Hippocampal formation (tissue), 2 donors: ENCODE data around the gene RNU1-3.
"Not testable (repeated sequence)": the region's sequence is repeated elsewhere in the genome, so short reads cannot be mapped to it uniquely, and the experiment has no call there.

Experiments used
- DNase-seq, 2 donors: peaks; one replicate each; lab custom pipeline; 2025; lab: John Stamatoyannopoulos, UW

Gene RNU1-3

GRCh38 chr1:16636551-16637195 is 30.1 kb downstream of the RNU1-3 start:
- DNase-seq: not testable (repeated sequence)

- not testable (repeated sequence) for DNase-seq
Measured at GRCh38 chr1:16635959-16636358, 30.8 kb downstream of the RNU1-3 start.

- not testable (repeated sequence) for DNase-seq
Measured at GRCh38 chr1:16633540-16634282, 33.0 kb downstream of the RNU1-3 start.

- not testable (repeated sequence) for DNase-seq
Measured at GRCh38 chr1:16632044-16632850, 34.5 kb downstream of the RNU1-3 start.

- DNase-seq: no peak
Measured at GRCh38 chr1:16631248-16632043, 35.3 kb downstream of the RNU1-3 start.

- no peak for DNase-seq
Measured at GRCh38 chr1:16630661-16631247, 36.0 kb downstream of the RNU1-3 start.

GRCh38 chr1:16629916-16630530 is 36.7 kb downstream of the RNU1-3 start:
- not testable (repeated sequence) for DNase-seq

GRCh38 chr1:16628361-16629111 is 38.2 kb downstream of the RNU1-3 start:
- DNase-seq: no peak

- not testable (repeated sequence) for DNase-seq
Measured at GRCh38 chr1:16626409-16626983, 40.3 kb downstream of the RNU1-3 start.

- DNase-seq: no peak
Measured at GRCh38 chr1:16625497-16626408, 41.0 kb downstream of the RNU1-3 start.

- not testable (repeated sequence) for DNase-seq
Measured at GRCh38 chr1:16623812-16624719, 42.7 kb downstream of the RNU1-3 start.

- DNase-seq: not testable (repeated sequence)
Measured at GRCh38 chr1:16623337-16623736, 43.4 kb downstream of the RNU1-3 start.

- DNase-seq: not testable (repeated sequence)
Measured at GRCh38 chr1:16621681-16622315, 45.0 kb downstream of the RNU1-3 start.

- DNase-seq: no peak
Measured at GRCh38 chr1:16621300-16621658, 45.5 kb downstream of the RNU1-3 start.

GRCh38 chr1:16619803-16620501 is 46.8 kb downstream of the RNU1-3 start:
- DNase-seq: not testable (repeated sequence)

GRCh38 chr1:16618719-16619118 is 48.0 kb downstream of the RNU1-3 start:
- peak in 1 of 2 donors; percentile 39 for DNase-seq
